NCI-H1694 treated with DMSO at 0.1 percent for 48 hours (cell line): ENCODE measurements around the gene PIH1D2.
"Not testable (repeated sequence)": the region's sequence is repeated elsewhere in the genome, so short reads cannot be mapped to it uniquely, and the experiment has no call there.

Source experiments
- DNase-seq: peaks from one replicate; lab custom pipeline; 2025; lab: John Stamatoyannopoulos, UW

The PIH1D2 gene

DNA sequence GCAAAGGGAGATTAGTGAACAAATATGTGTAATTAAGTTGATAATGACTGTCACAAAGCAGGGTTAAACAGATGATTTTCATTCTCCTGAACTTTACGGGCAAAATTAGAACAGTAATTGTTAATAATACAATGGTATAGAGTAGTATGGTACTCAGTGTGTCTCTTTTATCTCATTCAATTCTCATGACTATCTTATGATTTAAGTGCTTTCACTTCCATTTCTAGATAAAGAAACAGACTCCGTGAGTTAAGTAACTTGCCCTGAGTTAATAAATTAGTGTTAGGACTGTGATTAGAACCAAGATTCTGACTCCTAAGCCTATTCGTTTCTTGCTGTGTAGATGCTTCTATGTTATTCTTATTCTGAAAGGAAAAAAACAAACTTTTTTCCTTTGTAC, 22.0 kb downstream of the PIH1D2 start:
- DNase-seq = no peak

DNA sequence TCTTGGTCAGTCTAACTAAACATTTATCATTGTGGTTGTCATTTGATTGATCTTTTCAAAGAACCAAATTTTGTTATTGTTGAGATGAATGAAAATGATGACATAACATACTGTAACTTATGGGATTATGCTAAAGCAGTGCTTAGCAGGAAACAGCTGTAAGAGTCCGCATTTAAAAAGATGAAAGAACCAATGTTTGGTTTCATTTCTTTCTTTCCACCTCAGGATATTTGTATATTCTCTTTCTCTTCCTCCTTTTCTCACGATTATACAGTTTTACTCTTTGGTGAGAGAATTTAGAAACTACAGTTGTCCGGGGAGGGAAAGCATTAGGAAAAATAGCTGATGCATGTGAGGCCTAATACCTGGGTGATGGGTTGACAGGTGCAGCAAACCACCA, 23.1 kb downstream of the PIH1D2 start:
- no peak for DNase-seq

GRCh38 chr11:112049777-112050176, 24.0 kb downstream of the PIH1D2 start:
- no peak for DNase-seq

GRCh38 chr11:112048256-112048655, 25.6 kb downstream of the PIH1D2 start:
- not testable (repeated sequence) for DNase-seq

GRCh38 chr11:112046647-112047046, 27.2 kb downstream of the PIH1D2 start:
- not testable (repeated sequence) for DNase-seq

DNA sequence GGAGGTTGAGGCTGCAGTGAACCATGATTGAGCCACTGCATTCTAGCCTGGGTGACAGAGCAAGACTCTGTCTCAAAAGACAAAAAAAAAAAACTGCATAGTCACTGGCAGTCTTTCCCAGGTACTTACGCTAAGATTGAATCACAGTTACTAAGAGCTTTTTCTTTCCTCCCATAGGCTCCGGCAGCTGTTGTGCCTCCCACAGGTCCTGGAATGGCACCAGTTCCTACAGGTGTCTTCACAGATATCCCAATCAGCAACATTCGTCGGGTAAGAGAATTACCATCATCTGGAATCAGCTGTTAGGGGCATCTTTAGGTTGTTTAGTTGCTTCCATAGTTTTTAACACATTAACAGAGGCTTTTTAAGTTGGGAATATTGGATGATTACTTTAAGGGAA, 28.9 kb downstream of the PIH1D2 start:
- no peak for DNase-seq

DNA sequence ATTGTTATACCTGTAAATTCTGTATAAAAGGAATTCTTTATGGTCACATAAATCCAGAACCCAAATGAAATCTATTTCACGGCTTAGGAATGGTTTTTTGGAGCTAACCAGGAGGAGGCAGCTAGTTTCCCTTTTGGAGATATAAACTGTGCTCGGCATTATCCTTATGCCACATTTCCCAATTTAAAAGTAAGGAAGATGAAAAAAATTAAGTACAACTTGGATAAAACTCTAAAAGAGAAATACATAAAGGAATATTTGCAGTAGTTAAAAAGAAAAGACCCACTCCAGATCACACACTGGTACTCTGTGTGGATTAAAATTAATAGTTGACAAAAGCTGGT, 30.9 kb downstream of the PIH1D2 start:
- DNase-seq = no peak

GRCh38 chr11:112042161-112042960, 31.5 kb downstream of the PIH1D2 start:
- DNase-seq = no peak

- DNase-seq = no peak
These were observed 36.3 kb downstream of the PIH1D2 start for GRCh38 chr11:112037527-112037926.

DNA sequence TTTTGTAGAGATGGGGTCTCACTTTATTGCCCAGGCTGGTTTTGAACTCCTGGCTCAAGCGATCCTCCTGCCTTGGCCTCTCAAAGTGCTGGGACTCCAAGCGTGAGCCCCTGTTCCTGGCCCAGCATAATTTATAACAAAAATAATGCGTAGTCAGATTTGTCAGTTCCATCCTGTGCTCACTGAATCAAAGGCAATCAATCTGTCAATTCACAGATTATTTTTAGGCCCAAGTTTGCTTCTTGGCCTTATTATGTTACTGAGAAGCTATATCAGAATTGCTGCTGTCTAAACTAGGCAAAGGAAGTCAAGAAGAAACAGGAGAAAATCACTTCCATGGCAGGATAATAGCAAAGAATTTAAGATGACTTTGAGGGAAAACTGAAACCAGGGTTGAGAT, 39.9 kb downstream of the PIH1D2 start:
- no peak for DNase-seq

DNA sequence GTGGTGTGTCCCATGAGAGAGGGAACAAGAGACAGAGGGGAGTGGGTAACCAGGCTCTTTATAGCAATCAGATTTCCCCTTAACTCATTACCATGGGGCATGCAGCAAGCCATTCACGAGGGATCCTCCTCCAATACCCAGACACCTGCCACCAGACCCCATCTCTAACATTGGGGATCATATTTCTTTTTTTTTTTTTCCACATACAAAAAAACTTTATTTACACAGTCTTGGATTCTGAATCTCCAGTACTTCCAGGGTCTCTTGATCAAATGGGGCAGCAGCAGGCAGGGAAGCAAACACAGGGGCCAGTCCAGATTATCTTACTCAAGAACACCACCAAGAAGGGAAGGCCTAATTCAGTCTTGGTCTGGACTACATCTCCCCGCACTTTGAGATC, 44.4 kb downstream of the PIH1D2 start:
- DNase-seq = no peak

DNA sequence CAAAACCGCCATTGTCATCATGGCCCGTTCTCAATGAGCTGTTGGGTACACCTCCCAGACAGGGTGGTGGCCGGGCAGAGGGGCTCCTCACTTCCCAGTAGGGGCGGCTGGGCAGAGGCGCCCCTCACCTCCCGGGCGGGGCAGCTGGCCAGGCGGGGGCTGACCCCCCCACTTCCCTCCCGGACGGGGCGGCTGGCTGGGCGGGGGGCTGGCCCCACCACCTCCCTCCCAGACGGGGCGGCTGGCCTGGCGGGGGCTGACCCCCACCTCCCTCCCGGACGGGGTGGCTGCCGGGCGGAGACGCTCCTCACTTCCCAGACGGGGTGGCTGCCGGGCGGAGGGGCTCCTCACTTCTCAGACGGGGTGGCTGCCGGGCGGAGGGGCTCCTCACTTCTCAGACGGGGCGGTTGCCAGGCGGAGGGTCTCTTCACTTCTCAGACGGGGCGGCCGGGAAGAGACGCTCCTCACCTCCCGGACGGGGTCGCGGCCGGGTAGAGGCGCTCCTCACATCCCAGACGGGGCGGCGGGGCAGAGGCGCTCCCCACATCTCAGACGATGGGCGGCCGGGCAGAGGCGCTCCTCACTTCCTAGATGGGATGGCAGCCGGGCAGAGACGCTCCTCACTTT, 46.9 kb downstream of the PIH1D2 start:
- DNase-seq = not testable (repeated sequence)

DNA sequence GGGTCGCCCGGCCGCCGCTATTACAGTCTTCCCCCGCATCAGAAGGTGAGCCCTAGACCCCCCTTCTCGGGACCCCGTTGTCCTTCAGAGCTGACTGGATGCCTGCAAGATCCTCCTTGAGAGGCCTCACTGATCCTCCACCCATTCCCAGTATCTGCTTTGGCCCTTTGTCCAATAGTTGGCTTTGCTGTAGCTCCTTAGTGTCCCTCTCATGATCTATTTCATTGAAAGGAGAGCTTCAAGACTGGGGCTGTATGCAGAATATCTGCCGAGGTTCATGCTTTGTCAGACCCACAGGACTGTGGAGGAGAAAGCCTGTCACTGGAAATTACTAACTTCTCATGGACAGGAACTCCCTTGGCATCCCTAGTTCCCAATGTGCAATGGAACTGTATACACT, 48.1 kb downstream of the PIH1D2 start:
- no peak for DNase-seq

DNA sequence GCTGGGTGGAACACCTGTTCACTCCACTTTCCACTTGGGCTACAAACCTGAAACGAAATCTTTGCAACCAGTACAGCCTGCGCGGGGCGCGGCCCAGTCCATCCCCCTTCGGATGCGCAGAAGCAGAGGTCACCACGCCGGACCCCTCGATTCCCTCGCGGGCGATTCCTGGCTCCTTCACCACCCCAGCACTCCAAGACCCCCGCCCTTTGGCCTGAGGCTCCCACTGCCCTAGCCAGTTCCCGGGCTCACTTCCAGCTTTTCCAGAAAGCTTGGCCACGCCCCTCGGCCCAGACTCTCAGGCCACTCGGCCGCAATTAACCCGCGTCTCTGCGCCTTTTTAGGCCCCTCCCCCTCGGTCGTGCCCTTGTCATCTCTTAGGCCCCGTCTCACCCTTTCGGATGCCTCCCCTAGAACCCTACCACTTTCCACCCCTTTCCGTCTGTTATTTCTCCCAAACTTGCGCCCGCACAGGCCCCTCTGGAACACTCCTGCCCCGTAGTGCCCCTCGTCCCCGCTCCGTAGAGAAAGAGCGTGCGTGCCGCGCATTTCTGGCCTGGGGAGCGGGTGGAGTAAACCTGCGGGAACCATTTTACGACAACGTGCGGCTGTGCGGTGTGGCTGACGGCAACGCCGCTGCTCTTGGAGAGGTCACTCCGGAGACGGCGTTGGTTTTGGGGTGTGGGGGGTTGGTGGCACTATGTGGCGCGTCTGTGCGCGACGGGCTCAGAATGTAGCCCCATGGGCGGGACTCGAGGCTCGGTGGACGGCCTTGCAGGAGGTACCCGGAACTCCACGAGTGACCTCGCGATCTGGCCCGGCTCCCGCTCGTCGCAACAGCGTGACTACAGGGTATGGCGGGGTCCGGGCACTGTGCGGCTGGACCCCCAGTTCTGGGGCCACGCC, 48.8 kb downstream of the PIH1D2 start, which contains the start of gene DLAT:
Gene DLAT, plus strand, starts transcription at position 636 of the 906 bp plus-strand sequence. Its CDS starts 65 bp downstream, at position 701.
- DNase-seq = peak; percentile 23

DNA sequence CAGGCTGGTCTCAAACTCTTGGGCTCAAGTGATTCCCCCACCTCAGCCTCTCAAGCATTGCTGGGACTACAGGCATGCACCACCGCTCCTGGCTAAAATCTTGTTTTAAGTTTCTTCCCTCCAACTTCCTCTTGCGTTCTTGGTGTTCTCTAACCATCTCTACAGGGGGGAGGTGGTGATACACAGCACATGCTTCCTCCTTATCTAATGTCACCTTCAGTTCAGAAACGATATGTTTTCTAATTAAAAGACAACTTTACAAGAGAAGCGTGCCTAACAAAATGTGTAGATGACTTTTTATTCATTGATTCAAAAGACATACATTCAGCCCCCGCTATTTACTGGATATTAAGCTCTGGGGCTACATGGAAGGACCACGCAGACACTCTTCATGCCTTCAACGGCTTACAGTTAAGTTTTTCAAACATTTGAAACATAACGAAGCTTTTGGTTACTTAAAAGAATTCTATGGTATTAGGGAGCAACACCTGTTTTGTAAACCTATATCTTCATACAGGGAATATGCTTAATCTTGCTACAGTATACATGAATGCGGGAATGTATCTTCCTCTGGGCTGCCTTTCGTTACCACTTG, 49.5 kb downstream of the PIH1D2 start:
- no peak for DNase-seq

- no peak for DNase-seq
These were observed 50.7 kb downstream of the PIH1D2 start for GRCh38 chr11:112023104-112023503.

GRCh38 chr11:112019066-112019465, 54.8 kb downstream of the PIH1D2 start:
- no peak for DNase-seq
